Measurements from ENCODE around the gene DIAPH2. TPM values are rescaled to one million over a fixed set of nuclear protein-coding genes. Genes with fewer than 3 reads are reported as not detected.

Gene DIAPH2
- total RNA-seq, 2 donors from 2014 or later, result 19.1 to 31.9 TPM

- intact Hi-C loops (cut with DNase I), result no loop called here
- H3K9ac ChIP-seq (ENCODE audit: low read depth in 2 of 2, low read length in 2 of 2), result no peak overlapping the region
- H3K4me1 ChIP-seq, result no peaks in the 10 kb centered on the region
- H3K27me3 ChIP-seq, result no peaks in the 10 kb centered on the region
- DNase-seq, result no peak
- no peak overlapping the region for H3K27ac ChIP-seq
- no peaks in the 10 kb centered on the region for H3K9me3 ChIP-seq
- no peak for TF ChIP-seq CTCF (IDR thresholded peaks at IDR 0.05)
- H3K4me3 ChIP-seq, result no peak overlapping the region
- no peaks in the 10 kb centered on the region for H3K36me3 ChIP-seq
Observed at GRCh38 chrX:97452283-97452682, 767.6 kb downstream of the DIAPH2 start.

- DNase-seq, result no peak
- Histone ChIP-seq H3K9ac (ENCODE audit: low read depth in 2 of 2, low read length in 2 of 2) (no peak overlapping the region), H3K9me3 (no peaks in the 10 kb centered on the region), H3K4me3 (no peak overlapping the region), H3K4me1 (no peaks in the 10 kb centered on the region), H3K36me3 (no peaks in the 10 kb centered on the region), H3K27ac (no peak overlapping the region), H3K27me3 (no peaks in the 10 kb centered on the region)
- TF ChIP-seq CTCF (IDR thresholded peaks at IDR 0.05), result no peak
- intact Hi-C loops (cut with DNase I), result no loop called here
Observed at GRCh38 chrX:97461763-97462162, 777.1 kb downstream of the DIAPH2 start.

- Histone ChIP-seq H3K9ac (ENCODE audit: low read depth in 2 of 2, low read length in 2 of 2) (no peak overlapping the region), H3K36me3 (no peaks in the 10 kb centered on the region), H3K4me1 (no peaks in the 10 kb centered on the region), H3K9me3 (no peaks in the 10 kb centered on the region), H3K27ac (no peak overlapping the region), H3K27me3 (no peaks in the 10 kb centered on the region), H3K4me3 (no peak overlapping the region)
- intact Hi-C loops (cut with DNase I), result no loop called here
- no peak for TF ChIP-seq CTCF (IDR thresholded peaks at IDR 0.05)
- DNase-seq, result no peak
Observed at GRCh38 chrX:97471071-97471470, 786.4 kb downstream of the DIAPH2 start.

- no peak overlapping the region for H3K27ac ChIP-seq
- no peak for TF ChIP-seq CTCF (IDR thresholded peaks at IDR 0.05)
- H3K9me3 ChIP-seq, result no peaks in the 10 kb centered on the region
- DNase-seq, result no peak
- H3K36me3 ChIP-seq, result no peaks in the 10 kb centered on the region
- no peaks in the 10 kb centered on the region for H3K4me1 ChIP-seq
- no peak overlapping the region for H3K4me3 ChIP-seq
- intact Hi-C loops (cut with DNase I), result no loop called here
- H3K9ac ChIP-seq (ENCODE audit: low read depth in 2 of 2, low read length in 2 of 2), result no peak overlapping the region
- no peaks in the 10 kb centered on the region for H3K27me3 ChIP-seq
Observed at GRCh38 chrX:97474933-97475332, 790.3 kb downstream of the DIAPH2 start.

- H3K4me1 ChIP-seq, result no peaks in the 10 kb centered on the region
- H3K27me3 ChIP-seq, result no peaks in the 10 kb centered on the region
- no peak overlapping the region for H3K9ac ChIP-seq (ENCODE audit: low read depth in 2 of 2, low read length in 2 of 2)
- no peak for DNase-seq
- H3K27ac ChIP-seq, result no peak overlapping the region
- no peaks in the 10 kb centered on the region for H3K36me3 ChIP-seq
- no peaks in the 10 kb centered on the region for H3K9me3 ChIP-seq
- intact Hi-C loops (cut with DNase I), result no loop called here
- no peak overlapping the region for H3K4me3 ChIP-seq
- no peak for TF ChIP-seq CTCF (IDR thresholded peaks at IDR 0.05)
Observed at GRCh38 chrX:97479106-97479890, 794.7 kb downstream of the DIAPH2 start.
